ENCODE data around the gene FAR1. TPM values are rescaled to one million over a fixed set of nuclear protein-coding genes. Genes with fewer than 3 reads are reported as not detected.

The FAR1 gene
- total RNA-seq, 1 experiment from 2014 or later = 91.2 TPM

DNA sequence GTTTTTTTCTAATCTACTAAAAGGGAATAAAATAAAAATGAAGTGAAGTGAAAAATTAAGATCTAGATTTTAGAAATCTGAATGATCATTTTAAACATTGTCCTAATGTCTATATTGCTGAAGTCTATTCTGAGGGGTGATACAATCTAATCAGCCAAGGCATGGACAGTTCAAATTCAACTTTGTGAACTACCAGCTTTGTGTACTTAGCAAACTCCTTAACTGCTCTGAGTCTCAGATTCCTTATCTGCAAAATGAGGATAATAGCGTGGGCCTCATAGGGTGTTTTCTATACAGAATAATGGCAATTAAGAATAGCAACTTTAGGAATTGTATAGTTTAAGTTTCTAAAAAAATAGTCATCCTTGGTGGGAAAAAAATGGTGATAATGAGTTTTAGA, 31.4 kb downstream of the FAR1 start:
- H3K9me3 ChIP-seq = no peaks in the 10 kb centered on the region
- peaks cover 30% of the 10 kb centered on the region for H3K4me1 ChIP-seq
- no peak for DNase-seq
- no peaks in the 10 kb centered on the region for H3K27me3 ChIP-seq (replicated peaks; ENCODE audit: control insufficient read depth, insufficient read depth, low read length)
- no peaks in the 10 kb centered on the region for H3K36me3 ChIP-seq (ENCODE audit: control insufficient read depth, insufficient read depth, low read length)
- CTCF ChIA-PET = no interaction called here
- H3K4me3 ChIP-seq (ENCODE audit: low read depth, low read length) = no peak overlapping the region
- POLR2A ChIA-PET = no interaction called here
- Mint-ChIP-seq H3K27me3 (ENCODE audit: insufficient read depth, unreplicated experiment) (no peaks in the 10 kb centered on the region), H3K36me3 (ENCODE audit: insufficient read depth, unreplicated experiment) (peaks cover 39% of the 10 kb centered on the region), H3K27ac (ENCODE audit: unreplicated experiment) (no peak overlapping the region), H3K4me1 (ENCODE audit: low read depth, unreplicated experiment) (peaks cover 20% of the 10 kb centered on the region), H3K9me3 (ENCODE audit: unreplicated experiment) (no peaks in the 10 kb centered on the region), H3K4me3 (ENCODE audit: unreplicated experiment) (no peak overlapping the region)
- TF ChIP-seq, protein P1, sequence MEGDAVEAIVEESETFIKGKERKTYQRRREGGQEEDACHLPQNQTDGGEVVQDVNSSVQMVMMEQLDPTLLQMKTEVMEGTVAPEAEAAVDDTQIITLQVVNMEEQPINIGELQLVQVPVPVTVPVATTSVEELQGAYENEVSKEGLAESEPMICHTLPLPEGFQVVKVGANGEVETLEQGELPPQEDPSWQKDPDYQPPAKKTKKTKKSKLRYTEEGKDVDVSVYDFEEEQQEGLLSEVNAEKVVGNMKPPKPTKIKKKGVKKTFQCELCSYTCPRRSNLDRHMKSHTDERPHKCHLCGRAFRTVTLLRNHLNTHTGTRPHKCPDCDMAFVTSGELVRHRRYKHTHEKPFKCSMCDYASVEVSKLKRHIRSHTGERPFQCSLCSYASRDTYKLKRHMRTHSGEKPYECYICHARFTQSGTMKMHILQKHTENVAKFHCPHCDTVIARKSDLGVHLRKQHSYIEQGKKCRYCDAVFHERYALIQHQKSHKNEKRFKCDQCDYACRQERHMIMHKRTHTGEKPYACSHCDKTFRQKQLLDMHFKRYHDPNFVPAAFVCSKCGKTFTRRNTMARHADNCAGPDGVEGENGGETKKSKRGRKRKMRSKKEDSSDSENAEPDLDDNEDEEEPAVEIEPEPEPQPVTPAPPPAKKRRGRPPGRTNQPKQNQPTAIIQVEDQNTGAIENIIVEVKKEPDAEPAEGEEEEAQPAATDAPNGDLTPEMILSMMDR (IDR thresholded peaks at IDR 0.05; ENCODE audit: insufficient read depth in 1 of 2, low read depth in 1 of 2, low read length in 1 of 2, severe bottlenecking in 1 of 2, unreplicated experiment in 1 of 2) = no peak
- no TSS peak for BruUV-seq (replicated peaks)
- intact Hi-C loops (cut with micrococcal nuclease; ENCODE audit: unreplicated experiment) = no loop called here

DNA sequence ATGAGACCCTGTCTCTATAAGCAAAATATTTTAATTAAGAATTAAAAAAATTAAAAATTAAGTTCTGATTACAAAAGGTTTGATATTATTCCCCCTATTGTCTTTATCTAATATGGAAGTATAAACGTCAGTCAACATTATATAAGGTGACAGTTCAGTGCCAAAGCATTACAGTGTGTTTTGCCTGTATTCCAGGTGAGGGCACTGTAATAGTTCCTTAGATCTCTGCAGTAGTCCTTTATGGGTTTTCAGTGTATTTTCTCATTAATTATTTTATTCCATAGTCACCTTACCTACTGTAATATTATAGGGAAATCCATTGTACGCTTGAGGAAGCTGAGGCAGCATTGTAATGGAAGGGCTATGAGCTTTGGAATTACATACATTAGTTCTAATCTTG, 33.0 kb downstream of the FAR1 start:
- Mint-ChIP-seq H3K36me3 (ENCODE audit: insufficient read depth, unreplicated experiment) (peaks cover 34% of the 10 kb centered on the region), H3K27me3 (ENCODE audit: insufficient read depth, unreplicated experiment) (no peaks in the 10 kb centered on the region), H3K4me1 (ENCODE audit: low read depth, unreplicated experiment) (peaks cover 20% of the 10 kb centered on the region), H3K4me3 (ENCODE audit: unreplicated experiment) (no peak overlapping the region), H3K27ac (ENCODE audit: unreplicated experiment) (no peak overlapping the region), H3K9me3 (ENCODE audit: unreplicated experiment) (no peaks in the 10 kb centered on the region)
- peaks cover 30% of the 10 kb centered on the region for H3K4me1 ChIP-seq
- intact Hi-C loops (cut with micrococcal nuclease; ENCODE audit: unreplicated experiment) = no loop called here
- ChIA-PET CTCF (no interaction called here), POLR2A (no interaction called here)
- H3K36me3 ChIP-seq (ENCODE audit: control insufficient read depth, insufficient read depth, low read length) = no peaks in the 10 kb centered on the region
- H3K27me3 ChIP-seq (replicated peaks; ENCODE audit: control insufficient read depth, insufficient read depth, low read length) = no peaks in the 10 kb centered on the region
- no peak for DNase-seq
- H3K4me3 ChIP-seq (ENCODE audit: low read depth, low read length) = no peak overlapping the region
- no peaks in the 10 kb centered on the region for H3K9me3 ChIP-seq
- no TSS peak for BruUV-seq (replicated peaks)
- TF ChIP-seq, protein P1 (IDR thresholded peaks at IDR 0.05; ENCODE audit: insufficient read depth in 1 of 2, low read depth in 1 of 2, low read length in 1 of 2, severe bottlenecking in 1 of 2, unreplicated experiment in 1 of 2) = peak in 1 of 2 experiments; percentile 12

DNA sequence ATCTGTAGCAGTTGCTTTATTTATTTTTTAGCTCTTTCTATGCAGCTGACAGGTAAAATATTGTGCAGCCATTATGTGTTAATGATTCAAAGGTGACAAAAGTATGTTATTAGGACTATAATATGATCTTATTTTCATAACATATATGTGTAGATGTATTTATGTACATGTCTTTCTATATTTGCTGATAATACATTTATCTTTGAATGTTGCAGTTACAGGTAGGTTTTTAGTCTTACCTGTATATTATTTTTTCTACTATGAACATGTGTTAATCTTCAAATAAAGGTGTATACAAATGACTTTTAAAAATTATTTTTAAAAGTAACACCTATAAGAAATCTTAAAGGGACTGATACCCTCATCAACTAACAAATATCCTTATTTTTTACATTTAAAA, 33.6 kb downstream of the FAR1 start:
- H3K27me3 Mint-ChIP-seq (ENCODE audit: insufficient read depth, unreplicated experiment) = no peaks in the 10 kb centered on the region
- ChIA-PET CTCF (no interaction called here), POLR2A (no interaction called here)
- no peak for DNase-seq
- Histone ChIP-seq H3K36me3 (ENCODE audit: control insufficient read depth, insufficient read depth, low read length) (no peaks in the 10 kb centered on the region), H3K4me3 (ENCODE audit: low read depth, low read length) (no peak overlapping the region), H3K9me3 (no peaks in the 10 kb centered on the region), H3K4me1 (peaks cover 30% of the 10 kb centered on the region), H3K27me3 (replicated peaks; ENCODE audit: control insufficient read depth, insufficient read depth, low read length) (no peaks in the 10 kb centered on the region)
- H3K4me3 Mint-ChIP-seq (ENCODE audit: unreplicated experiment) = no peak overlapping the region
- no TSS peak for BruUV-seq (replicated peaks)
- H3K9me3 Mint-ChIP-seq (ENCODE audit: unreplicated experiment) = no peaks in the 10 kb centered on the region
- H3K36me3 Mint-ChIP-seq (ENCODE audit: insufficient read depth, unreplicated experiment) = peaks cover 32% of the 10 kb centered on the region
- peaks cover 20% of the 10 kb centered on the region for H3K4me1 Mint-ChIP-seq (ENCODE audit: low read depth, unreplicated experiment)
- intact Hi-C loops (cut with micrococcal nuclease; ENCODE audit: unreplicated experiment) = no loop called here
- TF ChIP-seq, protein P1 (IDR thresholded peaks at IDR 0.05; ENCODE audit: insufficient read depth in 1 of 2, low read depth in 1 of 2, low read length in 1 of 2, severe bottlenecking in 1 of 2, unreplicated experiment in 1 of 2) = no peak
- H3K27ac Mint-ChIP-seq (ENCODE audit: unreplicated experiment) = no peak overlapping the region
